HFF-Myc (cell line): ENCODE measurements around the gene MDFIC2.
"Not testable (repeated sequence)": the region's sequence is repeated elsewhere in the genome, so short reads cannot be mapped to it uniquely, and the experiment has no call there.

ENCODE experiments used
- DNase-seq: peaks from one replicate; pipeline ENCODE4 v3.0.0-alpha.2; 2011; ENCODE audit warnings: low read depth; ENCODE audit errors: extremely low read depth
- H3K4me3 ChIP-seq: replicated peaks from 2 replicates; pipeline ENCODE4 v1.5.1; 2011; ENCODE audit warnings: low read depth, mild to moderate bottlenecking, control low read depth, low read length
- TF ChIP-seq, protein P1 (sequence below): IDR thresholded peaks from 2 replicates; pipeline ENCODE4 v1.5.1; 2012; ENCODE audit warnings: mild to moderate bottlenecking, low read depth, low read length, control low read depth; ENCODE audit errors: missing control alignments

MDFIC2 gene

GRCh38 chr3:70291097-70291482 is 21.3 kb downstream of the MDFIC2 start:
- H3K4me3 ChIP-seq: no peak overlapping the region
- TF ChIP-seq, protein P1, sequence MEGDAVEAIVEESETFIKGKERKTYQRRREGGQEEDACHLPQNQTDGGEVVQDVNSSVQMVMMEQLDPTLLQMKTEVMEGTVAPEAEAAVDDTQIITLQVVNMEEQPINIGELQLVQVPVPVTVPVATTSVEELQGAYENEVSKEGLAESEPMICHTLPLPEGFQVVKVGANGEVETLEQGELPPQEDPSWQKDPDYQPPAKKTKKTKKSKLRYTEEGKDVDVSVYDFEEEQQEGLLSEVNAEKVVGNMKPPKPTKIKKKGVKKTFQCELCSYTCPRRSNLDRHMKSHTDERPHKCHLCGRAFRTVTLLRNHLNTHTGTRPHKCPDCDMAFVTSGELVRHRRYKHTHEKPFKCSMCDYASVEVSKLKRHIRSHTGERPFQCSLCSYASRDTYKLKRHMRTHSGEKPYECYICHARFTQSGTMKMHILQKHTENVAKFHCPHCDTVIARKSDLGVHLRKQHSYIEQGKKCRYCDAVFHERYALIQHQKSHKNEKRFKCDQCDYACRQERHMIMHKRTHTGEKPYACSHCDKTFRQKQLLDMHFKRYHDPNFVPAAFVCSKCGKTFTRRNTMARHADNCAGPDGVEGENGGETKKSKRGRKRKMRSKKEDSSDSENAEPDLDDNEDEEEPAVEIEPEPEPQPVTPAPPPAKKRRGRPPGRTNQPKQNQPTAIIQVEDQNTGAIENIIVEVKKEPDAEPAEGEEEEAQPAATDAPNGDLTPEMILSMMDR: no peak
- no peak for DNase-seq

- not testable (repeated sequence) for H3K4me3 ChIP-seq, DNase-seq
These were observed 21.9 kb downstream of the MDFIC2 start for GRCh38 chr3:70290431-70291096.

- TF ChIP-seq, protein P1: no peak
- no peak for DNase-seq
- H3K4me3 ChIP-seq: no peak overlapping the region
These were observed 30.8 kb downstream of the MDFIC2 start for GRCh38 chr3:70281663-70282062.

DNA sequence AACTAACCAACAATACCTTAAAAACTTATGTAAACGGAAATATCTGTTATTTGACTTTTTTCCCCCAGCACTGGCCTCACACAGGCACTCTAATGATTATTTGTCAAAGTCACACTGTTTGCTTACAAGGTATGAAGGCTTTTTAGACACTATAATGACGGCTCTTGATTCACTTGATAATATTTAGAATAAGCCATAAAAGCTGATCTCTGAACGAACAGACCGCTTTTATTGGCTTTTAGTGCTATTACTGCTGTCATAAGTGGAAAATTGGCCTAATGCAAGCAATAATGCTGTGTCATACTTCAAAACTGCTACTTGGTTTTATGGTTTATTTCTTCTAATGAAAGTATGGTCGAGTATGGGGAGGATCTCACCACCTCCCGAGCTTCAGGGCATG is 35.1 kb downstream of the MDFIC2 start:
- TF ChIP-seq, protein P1: no peak
- no peak overlapping the region for H3K4me3 ChIP-seq
- DNase-seq: no peak

GRCh38 chr3:70276901-70277300 is 35.5 kb downstream of the MDFIC2 start:
- TF ChIP-seq, protein P1: no peak
- no peak for DNase-seq
- no peak overlapping the region for H3K4me3 ChIP-seq

DNA sequence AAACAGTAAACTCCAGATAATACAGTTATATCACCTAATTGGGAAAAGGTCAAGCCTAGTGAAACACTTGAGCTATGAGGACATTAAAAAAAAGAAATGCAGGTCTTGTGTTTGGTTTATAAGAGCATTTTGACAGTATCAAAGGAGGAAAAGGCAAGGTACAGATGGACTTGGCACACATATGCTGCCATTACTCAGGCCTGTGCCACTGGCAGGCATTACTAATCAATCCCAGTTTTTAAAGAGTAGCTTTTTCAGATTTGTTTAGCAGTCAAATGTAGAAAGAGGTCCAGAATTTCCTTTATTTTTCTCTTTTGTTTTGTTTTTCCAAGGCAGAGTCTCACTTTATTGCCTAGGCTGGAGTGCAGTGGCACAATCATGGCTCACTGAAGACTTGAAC is 38.9 kb downstream of the MDFIC2 start:
- no peak for DNase-seq
- no peak overlapping the region for H3K4me3 ChIP-seq
- TF ChIP-seq, protein P1: no peak

- TF ChIP-seq, protein P1: no peak
- no peak for DNase-seq
- no peak overlapping the region for H3K4me3 ChIP-seq
These were observed 39.6 kb downstream of the MDFIC2 start for GRCh38 chr3:70272798-70273197.
